GM12874 (cell line): ENCODE results near the gene CCBE1.

Experiments
- TF ChIP-seq, protein P1 (sequence below): IDR thresholded peaks from 2 replicates; pipeline ENCODE4 v1.5.1; 2011; ENCODE audit warnings: low read depth, mild to moderate bottlenecking, control low read depth, low read length, moderate library complexity; ENCODE audit not compliant: insufficient read depth

The CCBE1 gene

DNA sequence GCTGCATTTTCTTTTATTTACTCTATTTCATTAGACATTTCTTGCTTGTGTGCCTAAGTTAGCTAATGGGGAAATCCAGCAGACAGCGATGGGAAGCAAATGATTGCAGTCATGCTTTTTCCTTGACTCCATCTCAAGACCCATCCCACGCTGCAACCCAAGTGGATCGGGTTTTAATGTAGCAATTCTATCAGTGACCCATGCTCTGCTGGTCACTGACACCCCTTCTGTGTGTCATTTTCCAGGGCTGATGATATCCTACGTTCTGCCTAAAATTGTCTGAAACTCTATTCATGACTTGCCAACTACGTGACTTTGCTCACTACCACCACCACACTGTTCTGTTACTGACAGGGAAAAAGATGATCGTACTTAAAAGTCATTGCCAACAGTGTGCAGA, 129.8 kb downstream of the CCBE1 start:
- TF ChIP-seq, protein P1, sequence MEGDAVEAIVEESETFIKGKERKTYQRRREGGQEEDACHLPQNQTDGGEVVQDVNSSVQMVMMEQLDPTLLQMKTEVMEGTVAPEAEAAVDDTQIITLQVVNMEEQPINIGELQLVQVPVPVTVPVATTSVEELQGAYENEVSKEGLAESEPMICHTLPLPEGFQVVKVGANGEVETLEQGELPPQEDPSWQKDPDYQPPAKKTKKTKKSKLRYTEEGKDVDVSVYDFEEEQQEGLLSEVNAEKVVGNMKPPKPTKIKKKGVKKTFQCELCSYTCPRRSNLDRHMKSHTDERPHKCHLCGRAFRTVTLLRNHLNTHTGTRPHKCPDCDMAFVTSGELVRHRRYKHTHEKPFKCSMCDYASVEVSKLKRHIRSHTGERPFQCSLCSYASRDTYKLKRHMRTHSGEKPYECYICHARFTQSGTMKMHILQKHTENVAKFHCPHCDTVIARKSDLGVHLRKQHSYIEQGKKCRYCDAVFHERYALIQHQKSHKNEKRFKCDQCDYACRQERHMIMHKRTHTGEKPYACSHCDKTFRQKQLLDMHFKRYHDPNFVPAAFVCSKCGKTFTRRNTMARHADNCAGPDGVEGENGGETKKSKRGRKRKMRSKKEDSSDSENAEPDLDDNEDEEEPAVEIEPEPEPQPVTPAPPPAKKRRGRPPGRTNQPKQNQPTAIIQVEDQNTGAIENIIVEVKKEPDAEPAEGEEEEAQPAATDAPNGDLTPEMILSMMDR: no peak

DNA sequence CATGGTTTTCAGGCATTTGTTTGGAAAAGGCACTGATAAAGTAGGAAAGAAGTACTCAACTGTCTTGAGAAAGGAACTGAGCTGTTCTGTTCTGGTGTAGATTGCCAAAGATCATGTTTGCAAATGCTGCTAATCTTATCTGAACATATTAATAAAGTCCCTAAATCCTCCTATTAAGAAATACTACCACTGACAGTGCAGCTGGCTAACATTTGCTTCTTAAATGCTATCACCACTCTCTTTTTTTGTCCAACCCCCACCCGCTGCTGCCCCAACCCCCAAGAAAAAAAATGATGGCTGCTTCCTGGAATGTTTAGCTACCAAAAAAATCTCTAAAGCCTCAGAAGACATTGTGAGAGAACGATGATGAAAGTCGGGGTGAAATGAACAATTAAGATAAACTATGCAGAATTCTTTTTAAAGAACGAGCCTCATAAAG, 130.7 kb downstream of the CCBE1 start:
- TF ChIP-seq, protein P1: no peak

DNA sequence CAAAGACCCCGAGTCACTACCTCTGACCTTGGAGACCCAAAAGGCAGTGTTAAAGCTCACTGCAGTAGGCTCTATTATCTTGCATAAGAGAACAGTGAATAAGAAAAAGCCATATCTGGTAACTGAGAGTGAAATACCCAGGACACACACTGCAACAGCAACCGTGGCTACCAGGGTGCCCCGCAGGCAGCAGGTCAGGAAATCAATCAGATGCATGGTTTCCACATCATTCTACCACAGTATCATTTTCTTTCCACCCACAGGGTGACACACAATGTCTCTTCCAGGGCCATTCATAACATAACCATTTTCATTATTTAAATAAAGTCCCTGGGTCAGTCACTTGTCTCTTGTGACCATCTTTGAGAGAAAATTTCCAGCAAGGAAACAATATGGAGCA, 131.3 kb downstream of the CCBE1 start:
- TF ChIP-seq, protein P1: no peak

DNA sequence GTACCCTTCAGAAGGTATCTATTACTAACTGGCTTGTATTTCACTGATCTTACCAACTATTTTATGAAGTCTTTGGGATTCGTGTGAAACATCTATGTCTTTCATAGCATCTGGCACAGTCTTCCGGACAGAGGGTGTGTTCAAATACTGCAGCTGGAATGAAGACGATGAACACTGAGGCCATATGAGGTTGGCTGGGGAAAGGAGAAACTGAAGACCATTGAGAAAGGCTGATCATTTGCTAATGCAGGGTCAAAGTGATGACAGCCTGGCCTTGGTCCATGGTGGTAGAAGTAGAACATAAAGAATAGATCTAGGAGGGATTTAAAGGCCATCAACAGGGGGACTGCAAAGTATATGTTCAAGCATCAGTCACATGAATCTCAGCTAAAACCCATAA, 132.7 kb downstream of the CCBE1 start:
- TF ChIP-seq, protein P1: no peak

DNA sequence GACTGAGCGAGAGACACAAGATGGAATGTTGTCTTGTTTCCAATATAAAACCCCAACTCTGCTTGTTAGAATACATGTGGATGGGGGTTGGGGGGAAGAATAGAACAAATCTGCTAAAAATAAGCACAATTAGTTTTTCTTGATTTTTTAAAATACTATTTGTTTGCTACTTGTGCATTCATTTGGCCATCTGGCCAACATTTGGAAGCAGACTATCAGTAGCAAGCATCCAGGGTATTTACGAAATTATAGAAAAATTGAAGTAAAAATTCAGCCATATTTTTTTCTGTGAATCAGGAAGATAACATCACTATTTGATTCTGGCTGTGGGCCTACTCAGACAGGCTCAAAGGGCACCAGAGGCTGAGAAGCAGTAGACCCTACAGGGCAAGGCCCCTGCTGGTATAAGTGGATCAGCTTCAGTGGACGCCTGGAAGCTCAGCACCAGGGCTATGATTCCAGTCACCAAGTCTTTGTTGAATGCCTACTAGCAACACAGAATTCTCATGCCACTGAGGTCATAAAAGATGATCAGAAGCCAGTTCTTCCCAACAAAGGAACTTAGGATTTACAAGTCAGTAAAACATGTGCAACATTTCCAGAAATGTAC, 133.9 kb downstream of the CCBE1 start:
- TF ChIP-seq, protein P1: no peak

DNA sequence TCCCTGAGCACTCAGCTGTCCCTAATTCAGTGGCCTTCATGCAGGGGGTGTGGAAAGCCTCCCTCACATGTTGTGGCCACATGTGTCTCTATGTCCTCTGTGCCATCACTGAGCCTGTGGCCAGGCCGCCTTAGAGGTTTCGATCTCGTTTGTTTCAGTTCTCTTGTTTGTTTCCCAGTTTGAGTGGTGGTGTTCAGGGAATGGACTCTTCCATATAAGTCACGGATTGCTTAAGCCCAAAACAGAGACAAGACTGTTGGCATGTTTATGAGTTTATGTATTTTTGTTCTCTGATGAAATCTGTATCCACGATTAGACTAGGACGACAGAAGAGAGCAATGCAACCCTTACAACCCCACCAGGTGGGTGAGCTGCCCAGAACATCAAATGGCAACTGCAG, 134.5 kb downstream of the CCBE1 start:
- TF ChIP-seq, protein P1: no peak

DNA sequence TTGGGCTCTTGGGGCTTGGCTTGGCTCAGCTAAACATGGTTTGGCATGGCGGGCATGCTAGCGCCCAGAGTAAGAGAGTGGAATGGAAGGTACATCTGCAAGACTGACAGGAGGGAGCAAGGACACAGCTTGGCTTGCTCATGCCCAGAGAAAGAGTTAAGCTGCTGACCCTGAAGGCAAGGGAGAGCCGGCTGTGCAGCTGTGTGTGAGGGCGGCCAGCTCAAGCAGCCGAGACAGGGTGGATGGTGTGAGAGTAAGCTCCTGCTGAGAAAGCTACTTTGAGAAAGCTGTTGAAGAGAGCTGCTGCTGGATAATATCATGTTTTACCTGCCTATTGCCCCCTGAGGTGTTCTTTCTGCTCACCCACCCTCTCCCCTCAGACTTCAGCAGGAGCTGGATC, 135.6 kb downstream of the CCBE1 start:
- TF ChIP-seq, protein P1: no peak
